AG04449 (cell line): Measurements from ENCODE around the gene NAALADL2.

Experiments used
- CTCF ChIA-PET: fragments of 350-600 bp; formaldehyde crosslinking; extraction: SDS; loops from one replicate; lab custom pipeline; 2021; ENCODE audit warnings: antibody characterized with exemption; lab: Yijun Ruan, JAX
- POLR2A ChIA-PET: fragments of 400-600, 350-600 bp; formaldehyde crosslinking; extraction: SDS; loops from one replicate; lab custom pipeline; 2020; ENCODE audit warnings: antibody characterized with exemption, inconsistent platforms; lab: Yijun Ruan, JAX
- DNase-seq: peaks from one replicate; pipeline ENCODE4 v3.0.0-alpha.2; 2010; ENCODE audit warnings: low read depth, low spot score
- H3K4me3 ChIP-seq: 2 replicates; pipeline ENCODE4 v1.5.1; 2011; ENCODE audit warnings: low read depth, mild to moderate bottlenecking, control low read depth, low read length
- CTCF ChIP-seq: IDR thresholded peaks from one replicate; pipeline ENCODE4 v1.5.1; 2011; ENCODE audit warnings: mild to moderate bottlenecking, moderate library complexity, low read length, control low read depth, inconsistent platforms; ENCODE audit not compliant: insufficient read depth; ENCODE audit errors: missing control alignments

NAALADL2 gene

GRCh38 chr3:175428466-175428865 lies 569.3 kb downstream of the NAALADL2 start:
- no peak for TF ChIP-seq CTCF
- CTCF ChIA-PET: interaction anchor here (1.1 kb wide), 1 partner anchor 1002 kb away, joined by 3 read pairs; no protein-coding TSS in a partner anchor
- no peak for DNase-seq
- no peak overlapping the region for H3K4me3 ChIP-seq
- POLR2A ChIA-PET: no interaction called here

GRCh38 chr3:175430983-175431773 lies 572.0 kb downstream of the NAALADL2 start:
- H3K4me3 ChIP-seq: peak overlapping the region; percentile 12
- no peak for TF ChIP-seq CTCF
- POLR2A ChIA-PET: interaction anchor here (0.6 to 0.8 kb wide), 2 partner anchors 21 to 41 kb away, joined by 3 read pairs; no protein-coding TSS in a partner anchor
- CTCF ChIA-PET: interaction anchor here (0.5 kb wide), 1 partner anchor 200 kb away, joined by 3 read pairs; no protein-coding TSS in a partner anchor
- peak; percentile 93 for DNase-seq

GRCh38 chr3:175432376-175433025 lies 573.4 kb downstream of the NAALADL2 start:
- peak overlapping the region; percentile 44 for H3K4me3 ChIP-seq
- no peak for DNase-seq
- POLR2A ChIA-PET: interaction anchor here (0.6 to 1.3 kb wide), 5 partner anchors 14 to 992 kb away, joined by 3 to 4 read pairs (median 3); no protein-coding TSS in a partner anchor
- CTCF ChIA-PET: interaction anchor here (1.0 to 1.2 kb wide), 2 partner anchors 14 to 287 kb away, joined by 3 read pairs; no protein-coding TSS in a partner anchor
- no peak for TF ChIP-seq CTCF

DNA sequence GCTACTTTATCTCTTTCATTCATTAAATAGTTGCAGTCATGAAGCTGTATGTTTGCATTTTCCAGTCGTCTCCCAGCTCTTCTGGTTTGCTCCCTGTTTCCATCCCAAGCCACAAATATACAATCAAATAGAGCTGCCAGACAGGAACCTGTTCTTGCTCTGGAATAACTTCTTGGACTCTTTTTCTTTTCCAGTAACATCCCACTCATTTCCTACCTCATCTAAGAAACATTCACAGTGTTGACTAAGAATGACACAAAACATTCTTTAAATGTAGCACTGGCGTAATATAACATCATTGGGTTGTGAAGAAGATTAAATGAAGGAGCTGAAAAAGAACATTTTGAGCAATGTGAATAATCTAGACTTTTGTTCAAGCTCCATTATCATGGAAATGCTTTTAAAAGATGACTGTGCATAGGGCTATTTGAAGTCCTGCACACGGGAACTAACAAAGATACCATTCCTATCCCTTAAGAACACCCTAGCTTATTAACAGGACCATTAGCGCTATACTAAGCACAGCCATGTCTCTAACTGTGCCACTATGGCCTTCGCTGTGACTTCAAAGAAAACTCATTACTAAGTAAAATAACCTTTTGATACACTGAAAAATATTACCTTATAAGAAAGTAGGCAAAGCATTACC lies 574.0 kb downstream of the NAALADL2 start:
- CTCF ChIA-PET: interaction anchor here (1.0 to 1.2 kb wide), 2 partner anchors 15 to 287 kb away, joined by 3 read pairs; no protein-coding TSS in a partner anchor
- peak; percentile 89 for DNase-seq
- TF ChIP-seq CTCF: no peak
- H3K4me3 ChIP-seq: peak overlapping the region; percentile 44
- POLR2A ChIA-PET: interaction anchor here (0.6 to 1.3 kb wide), 5 partner anchors 15 to 992 kb away, joined by 3 to 4 read pairs (median 3); no protein-coding TSS in a partner anchor

DNA sequence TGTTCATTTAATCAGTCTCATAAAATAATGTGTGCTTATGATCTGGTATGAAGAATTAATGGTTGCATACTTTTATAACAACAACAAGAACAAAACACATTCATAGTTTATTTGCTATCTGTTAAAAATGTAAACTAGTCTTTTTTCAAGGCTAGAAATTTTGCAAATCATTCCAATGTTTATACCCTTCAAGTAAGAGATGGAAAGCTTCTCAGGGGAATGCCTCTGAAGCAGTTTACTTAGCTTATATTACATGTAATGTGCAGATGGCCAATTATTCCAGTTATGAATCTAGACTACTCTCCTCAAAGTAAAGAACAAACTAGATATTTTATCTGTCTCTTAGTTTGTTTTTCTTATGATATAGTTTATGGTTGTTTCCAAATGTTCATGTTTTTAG lies 575.4 kb downstream of the NAALADL2 start:
- POLR2A ChIA-PET: no interaction called here
- TF ChIP-seq CTCF: no peak
- CTCF ChIA-PET: no interaction called here
- H3K4me3 ChIP-seq: no peak overlapping the region
- no peak for DNase-seq
